Stimulated activated CD4-positive, alpha-beta T cell treated with anti-CD3 and anti-CD28 coated beads, Interleukin-4, amount 100 ng/mL, for 4 hours (primary cell): ENCODE data around the gene CTNNA1.

Source experiments
- DNase-seq, 2 experiments: peaks; one replicate each; pipeline ENCODE4 v3.0.0-alpha.2; 2020

Gene CTNNA1

DNA sequence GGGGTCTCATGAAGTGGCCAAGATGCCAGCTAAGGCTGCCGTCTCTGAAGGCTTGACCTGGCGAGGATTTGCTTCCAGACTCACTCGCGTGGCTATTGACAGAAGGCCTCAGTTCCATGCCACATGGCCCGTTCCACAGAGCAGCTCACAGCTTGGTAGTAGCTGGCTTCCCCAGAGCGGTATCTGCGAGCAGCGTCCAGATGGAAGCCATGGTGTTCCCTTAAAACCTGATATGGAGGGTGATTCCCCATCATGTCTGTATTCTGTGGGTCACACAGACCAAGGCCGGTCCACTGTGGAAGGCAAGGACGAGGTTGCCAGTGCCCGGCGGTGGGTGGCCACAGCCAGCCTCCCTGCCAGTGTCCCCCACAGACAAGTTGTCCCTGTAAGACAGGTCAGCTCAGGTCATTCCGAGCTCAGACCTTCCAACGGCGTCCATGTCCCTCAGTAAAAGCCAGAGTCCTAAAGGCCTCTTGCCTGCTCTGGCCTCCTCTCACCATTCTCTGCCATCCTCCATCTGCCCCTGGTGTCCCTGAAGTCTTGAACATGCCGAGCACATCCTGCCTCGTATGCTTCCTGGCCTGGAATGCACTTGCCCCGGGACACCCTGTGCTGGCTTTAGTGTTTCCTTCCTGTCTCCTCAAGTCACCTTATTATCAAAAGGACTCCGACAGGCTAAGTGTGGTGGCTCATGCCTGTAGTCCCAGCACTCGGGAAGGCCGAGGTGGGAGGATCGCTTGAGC, 183.2 kb downstream of the CTNNA1 start:
- DNase-seq, result no peak

DNA sequence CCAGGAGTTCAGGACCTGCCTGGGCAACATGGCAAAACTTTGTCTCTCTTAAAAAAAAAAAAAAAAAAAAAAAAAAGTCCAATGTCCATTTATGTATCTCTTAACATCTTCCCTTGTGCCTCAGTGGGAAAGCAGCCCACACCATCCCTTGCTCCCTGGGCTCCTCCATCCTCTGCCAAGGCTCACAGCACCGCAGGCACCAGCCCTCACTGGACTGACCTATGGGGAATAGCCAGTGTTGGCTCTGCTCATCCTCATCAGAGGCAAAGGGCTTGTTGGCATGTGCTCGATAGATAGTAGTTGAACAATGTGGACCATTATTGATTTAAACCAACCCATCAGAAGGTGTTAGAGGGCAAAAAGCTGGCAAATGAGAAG, 183.7 kb downstream of the CTNNA1 start:
- DNase-seq, result no peak

DNA sequence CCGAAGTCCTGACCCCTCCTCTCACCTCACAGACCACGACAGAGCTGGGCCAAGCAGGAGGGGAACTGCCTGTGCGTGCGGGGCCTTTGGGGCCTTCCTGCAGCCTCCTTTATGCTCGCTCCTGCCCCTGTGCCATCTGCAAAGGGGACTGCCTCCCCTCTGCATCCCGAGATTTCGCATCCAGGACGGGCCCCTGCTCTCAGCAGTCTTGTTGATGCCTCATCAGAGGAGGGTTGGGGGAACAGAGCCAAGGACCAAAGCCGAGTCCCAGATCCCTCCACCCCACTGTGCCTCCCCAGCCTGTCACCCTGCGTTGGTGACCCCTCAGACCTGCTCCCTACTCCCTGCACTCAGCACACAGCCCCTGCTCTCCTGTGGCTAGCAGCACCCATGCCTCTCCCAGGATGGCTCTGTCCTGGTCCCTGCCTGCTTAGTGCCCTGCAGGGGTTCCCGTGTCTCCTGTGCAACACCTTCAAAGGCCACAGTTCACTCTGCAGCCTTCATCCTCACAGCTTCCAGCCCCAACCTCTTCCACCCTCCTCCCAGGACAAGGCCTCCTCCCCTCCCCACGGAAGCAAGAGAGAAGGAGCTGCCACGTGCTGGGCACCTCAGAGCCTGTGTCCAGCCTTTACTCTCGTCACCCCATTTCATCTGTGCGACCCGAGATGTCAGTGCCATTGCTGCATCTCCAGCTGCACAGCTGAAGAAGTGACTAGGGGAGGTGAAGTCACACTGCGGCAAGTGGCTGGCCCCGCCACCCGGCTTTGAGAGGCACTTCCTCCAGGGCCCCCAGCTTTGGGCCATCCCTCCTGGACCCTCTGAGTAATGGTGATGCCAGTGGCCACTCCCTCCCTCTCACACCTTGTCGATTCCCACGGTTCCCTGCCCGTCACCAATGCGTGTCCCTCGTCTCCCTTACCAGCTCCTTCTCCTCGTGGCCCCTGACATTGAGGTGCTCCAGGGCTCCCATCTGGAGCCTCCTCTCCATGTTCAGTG, 184.5 kb downstream of the CTNNA1 start:
- no peak for DNase-seq

DNA sequence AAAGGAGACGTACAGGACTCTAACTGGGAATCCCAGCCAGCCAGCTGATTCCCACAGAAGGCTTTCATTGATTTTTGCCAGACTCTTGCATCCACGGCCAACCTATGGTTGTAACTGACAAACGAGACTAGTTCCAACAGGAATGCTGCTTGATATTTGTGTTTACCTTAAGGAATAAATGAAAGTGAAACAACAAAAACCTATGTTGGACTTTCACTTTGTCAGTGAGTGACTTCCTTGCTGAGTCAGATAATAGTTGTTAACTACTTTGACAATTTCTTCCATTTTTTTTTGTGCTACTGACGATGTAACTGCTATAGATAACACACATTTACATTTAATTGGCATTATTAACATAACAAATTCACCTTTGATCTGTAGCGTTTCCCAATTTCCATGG, 185.3 kb downstream of the CTNNA1 start:
- DNase-seq, result no peak

DNA sequence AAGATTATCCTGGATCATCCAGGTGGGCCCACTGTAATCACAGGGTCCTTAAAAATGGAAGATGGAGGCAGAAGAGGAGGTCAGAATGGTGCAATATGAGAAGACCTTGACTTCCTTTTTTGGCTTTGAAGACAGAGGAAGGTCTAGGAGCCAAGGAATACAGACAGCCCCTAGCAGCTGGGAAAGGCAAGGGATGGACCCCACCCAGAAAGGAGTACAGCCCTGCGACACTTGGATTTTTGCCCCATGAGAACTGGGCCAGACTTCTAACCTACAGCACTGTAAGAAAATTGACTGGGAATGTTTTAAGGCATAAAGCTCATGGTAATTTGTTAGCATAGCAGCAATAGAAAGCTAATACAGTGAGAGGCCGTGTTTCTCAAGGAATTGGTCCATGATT, 188.8 kb downstream of the CTNNA1 start:
- DNase-seq, result no peak

DNA sequence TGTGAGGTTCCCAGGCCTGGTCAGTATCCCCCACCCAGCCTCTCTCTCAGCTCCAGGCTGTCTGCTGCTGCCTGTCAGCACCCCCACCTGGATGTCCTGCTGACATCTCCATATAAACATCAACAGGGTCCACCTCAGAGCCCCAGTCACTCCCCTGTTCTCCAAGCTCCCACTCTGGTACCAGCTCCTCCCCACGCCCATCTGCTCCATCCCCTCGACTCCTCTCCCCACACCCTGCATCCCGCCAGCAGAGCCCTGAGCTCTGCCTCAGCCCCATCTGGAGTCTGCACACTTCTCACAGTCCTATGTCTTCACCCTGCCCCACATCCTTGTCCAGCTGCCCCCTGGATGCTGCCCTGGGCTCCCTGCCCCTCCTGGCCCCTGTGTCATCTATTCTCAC, 189.6 kb downstream of the CTNNA1 start:
- no peak for DNase-seq

DNA sequence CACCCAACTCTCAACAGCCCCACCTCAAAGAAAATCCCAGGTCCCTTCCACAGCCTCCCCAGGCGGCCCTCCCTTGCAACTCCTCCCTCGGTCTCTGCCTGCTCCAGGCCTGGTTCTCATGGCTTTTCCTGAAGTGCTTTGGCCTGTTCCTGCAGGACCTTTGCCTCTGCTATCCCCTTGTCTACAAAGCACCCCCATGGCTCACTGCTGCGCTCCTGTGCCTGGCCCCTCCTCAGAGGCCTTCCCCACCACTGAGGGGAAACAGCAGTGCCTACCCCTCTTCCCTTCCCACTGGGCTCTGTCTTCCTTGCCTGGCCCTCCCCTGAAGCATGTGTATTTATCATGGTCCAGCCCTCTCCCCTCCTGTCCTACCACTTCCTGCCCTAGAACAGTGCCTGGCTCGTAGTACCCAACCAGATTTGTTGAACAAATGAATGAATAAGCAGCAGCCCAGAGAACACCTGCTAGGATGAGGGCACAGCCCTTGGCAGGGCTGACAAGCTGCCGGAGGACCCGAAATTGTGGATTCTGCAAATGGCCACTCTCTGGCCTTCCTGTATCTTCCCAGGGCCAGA, 190.5 kb downstream of the CTNNA1 start:
- DNase-seq, result no peak

DNA sequence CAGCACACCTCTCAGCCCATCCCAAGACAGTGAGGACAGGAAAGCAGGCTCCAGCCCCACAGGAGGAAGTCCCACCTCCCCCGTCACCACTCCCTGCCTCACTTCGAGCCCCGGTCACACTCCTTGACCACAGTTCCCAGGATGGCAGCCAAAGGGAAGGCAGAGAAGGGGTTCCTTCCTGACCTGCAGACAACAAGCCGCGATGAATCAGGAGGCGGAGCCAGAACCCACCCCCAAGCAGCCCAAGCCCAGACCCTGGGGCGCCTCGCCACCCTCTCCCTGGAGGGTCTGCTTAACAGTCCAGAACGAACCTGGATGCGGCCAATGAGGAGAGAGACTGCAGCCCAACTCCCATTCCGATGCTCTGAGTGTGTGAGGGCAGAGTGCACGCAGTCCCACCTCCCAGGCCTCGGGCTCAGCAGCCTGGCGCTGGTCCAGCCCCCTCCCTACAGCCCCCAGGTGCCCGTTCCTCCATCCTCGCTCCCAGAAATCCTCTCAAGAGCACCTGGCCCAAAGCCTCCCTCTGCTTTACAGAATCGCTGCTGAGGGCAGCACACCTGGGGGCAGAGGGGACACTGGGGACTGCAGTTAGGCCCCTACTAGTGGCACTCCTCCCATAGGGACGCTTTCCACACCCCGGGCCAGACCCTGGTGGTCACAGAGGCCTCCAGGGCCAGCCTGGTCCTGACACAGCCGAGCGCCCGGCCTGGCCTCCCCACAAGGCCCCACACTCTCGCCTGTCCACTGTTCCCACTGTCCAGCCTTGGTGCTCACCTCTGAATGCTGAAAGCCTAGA, 191.5 kb downstream of the CTNNA1 start:
- DNase-seq, result no peak

DNA sequence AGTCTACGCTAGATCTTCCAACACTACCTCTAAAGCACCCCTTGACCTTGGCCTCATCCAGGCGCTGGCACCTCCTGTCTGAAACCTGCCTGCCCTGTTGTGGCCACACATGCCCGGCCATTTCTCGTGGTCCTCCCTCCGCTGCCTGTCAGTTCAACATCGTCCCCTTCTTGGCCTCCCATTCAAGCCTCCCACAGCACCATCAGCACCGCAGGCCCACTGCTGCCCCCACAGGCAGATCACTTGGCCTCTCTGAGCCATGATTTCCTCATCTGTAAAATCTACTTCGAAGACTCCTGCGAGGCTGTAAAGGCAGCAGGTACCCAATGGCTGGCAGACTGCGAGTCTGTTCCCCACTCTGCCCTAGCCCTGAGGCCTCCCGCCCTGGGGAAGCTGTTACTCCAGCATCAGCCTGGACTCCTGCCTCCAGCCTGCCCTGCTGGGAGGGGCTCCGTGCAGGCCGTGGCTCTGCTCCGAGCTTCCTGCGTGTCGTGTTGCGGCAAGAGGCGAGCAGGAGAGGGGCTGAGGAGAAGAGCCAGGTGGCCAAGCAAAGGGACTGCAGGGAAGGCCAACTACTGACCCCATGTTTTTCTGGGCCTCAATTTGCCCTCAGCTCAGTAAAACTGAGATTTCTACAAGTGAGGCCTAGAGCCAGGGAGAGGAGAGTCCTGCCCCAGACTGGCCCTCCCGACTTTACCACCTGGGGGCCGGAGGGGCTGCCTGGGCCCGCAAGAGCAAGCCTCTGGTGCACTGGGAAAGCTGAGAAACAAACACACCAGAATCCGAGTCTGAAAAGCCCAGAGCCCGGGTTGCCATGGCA, 192.4 kb downstream of the CTNNA1 start:
- DNase-seq, result no peak

DNA sequence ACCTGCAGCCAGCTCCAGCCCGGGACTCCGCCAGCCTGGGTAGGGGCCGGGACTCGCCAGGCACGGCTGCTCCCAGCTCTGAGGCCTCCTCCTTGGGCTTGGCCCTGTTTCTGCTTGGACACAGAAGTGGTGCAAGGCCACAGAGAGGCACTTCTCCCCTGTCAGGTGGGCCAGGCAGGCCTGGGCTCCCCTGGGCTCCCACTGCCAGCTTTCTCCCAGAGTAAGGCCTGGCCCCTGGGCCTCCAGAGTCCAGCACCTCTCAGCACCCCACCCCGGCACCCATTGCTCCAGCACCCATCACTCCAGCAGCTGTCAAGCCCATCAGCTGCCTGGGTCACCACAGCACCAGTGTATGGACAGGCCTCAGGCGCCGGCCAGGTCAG, 193.0 kb downstream of the CTNNA1 start:
- DNase-seq, result no peak

DNA sequence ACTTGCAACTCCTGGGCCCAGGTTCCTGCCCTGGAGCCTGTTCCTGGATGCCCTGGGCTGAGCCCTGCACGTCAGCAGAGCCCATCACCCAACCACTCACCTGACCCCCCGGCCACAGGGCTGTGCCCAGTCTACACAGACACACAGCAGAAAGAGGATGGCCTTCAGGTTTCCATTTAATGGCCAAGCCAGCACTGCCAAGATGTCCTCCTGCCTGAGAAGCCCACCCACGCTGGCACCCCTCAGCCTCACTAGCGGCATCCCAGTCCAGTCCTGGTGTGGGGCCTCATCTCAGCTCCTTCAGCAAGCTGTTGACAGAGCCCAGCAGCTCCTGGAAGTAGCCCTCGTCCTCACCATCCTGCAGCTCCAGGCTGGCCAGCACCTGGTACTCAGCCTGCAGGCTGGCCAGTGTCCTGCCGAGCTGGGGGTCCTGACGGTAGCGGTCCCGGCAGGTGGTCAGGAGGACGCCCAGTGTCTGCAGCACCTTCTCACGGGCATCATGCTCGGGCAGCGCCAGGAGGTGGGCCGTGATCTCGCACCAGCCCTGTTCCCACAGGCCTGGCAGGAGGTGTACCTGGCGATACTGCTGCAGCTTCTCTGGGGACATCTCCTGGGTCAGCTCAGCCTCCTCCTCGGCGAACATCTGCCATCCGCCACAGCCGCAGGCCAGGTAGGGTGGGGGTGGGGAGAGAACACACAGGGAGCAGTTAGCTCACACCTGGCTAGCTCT, 193.8 kb downstream of the CTNNA1 start:
- DNase-seq, result no peak

DNA sequence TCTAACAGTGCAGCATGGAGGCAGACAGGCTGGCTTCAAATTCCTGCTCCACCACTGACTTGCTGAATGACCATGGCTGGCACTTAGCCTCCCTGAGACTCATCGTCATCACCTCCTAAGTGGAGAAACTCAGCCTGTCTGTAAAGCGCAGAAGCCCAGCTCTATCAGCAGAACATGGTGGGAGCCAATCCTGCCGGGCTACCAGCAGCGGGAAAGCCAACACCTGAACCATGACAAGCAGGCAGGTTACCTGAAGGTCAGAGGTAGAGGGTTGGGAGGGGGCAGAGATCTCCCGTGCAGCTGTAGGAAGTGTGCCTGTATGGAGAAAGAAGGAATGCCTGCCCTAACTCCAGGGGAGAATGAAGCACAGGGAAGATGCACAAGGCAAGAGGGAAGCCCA, 194.6 kb downstream of the CTNNA1 start:
- no peak for DNase-seq

DNA sequence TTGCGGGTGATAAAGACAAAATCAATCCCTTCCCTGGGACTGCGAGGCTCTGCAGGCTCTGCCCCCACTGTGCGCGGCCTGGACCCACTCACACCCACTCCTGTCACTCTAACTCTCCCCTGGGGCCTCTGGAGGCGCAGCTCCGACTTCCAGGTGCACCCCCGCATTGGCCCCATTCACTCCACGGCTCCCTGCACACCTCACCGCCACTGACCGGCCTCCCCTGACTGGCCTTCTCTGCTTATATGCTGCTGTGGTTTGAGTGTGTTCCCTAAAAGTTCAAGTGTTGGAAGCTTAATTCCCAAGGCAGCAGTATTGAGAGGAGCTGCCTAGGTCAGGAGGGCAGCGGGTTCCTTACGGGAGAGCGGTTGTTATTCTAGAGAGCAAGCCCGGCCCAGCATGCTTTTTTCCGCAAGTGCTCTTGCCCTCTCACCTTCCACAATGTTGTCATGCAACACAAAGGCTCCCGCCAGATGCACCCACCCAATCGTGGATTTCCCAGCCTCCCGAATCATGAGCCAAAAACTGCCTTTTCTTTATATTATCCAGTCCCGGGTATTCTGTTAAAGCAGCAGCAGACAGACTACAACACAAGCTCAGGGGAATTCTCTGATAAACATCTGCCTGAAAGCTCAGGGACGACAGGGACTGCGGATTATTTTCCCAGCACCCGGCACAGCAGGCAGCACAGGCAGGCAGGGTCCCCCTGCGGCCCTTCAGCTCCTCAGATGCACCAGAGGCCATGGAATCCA, 195.4 kb downstream of the CTNNA1 start:
- DNase-seq, result no peak

DNA sequence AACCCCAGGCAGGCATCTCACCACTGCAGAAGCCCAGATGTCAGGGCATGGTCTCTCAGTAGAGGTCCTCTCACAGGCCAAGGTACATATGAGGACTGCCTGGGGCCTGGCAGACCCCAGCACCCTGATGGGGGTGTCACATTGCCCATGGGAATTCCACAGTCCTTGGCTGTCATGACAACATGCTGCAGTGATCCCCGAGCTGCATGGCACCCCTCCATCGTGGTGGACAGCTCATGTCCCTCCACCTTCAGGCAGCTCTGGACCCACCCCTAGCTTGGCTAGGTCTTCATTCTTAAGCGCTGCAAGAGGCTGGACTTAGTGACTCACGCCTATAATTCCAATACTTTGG, 196.0 kb downstream of the CTNNA1 start:
- no peak for DNase-seq

DNA sequence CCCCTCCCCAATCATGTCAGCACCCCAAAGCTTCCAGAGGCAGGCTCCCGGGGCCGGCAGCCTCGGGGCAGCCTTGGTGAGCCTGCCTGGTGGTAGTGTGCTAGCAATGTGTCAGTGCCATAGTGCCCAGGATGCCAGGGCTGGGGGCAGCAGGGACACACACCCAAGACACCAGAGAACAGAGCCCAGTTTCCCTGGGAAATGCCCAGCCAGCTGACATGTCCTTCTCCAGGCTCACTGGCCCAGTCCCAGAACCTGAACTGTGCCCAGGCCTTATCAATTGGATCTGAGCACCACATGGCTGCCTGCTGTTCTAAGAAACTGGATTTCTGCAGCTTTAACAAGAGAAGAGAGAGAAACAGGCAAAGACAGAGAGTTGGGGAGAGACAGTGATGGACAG, 196.8 kb downstream of the CTNNA1 start:
- no peak for DNase-seq

DNA sequence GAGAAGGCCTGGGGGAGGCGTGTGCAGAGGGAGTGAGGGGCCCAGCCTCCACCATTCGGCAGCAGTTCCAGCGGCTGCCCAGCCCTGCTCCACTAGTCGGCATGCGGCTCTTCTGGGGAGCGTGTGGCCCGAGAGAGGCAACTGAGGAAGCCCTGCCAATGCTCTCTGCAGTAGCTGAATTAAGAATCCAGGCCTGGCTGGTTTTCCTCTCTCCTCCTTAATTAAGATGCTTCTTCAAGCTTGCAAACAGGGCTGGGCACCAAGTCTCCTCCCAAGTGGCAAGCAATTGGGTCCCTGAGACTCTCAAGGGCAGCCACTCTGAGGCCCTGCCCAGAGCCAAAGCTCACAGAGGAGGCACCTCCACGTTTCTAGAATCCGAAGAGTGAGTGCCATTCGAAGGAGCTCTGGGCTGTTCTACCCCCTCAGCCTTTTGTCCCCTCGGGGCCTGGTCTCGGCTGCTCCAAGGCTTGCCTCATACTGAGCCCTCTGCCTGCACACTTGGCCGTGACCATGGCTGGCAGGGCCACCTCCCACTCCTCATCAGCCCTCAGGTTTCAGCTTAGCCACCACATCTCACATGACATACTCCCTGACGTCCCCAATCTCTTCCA, 197.3 kb downstream of the CTNNA1 start:
- no peak for DNase-seq

DNA sequence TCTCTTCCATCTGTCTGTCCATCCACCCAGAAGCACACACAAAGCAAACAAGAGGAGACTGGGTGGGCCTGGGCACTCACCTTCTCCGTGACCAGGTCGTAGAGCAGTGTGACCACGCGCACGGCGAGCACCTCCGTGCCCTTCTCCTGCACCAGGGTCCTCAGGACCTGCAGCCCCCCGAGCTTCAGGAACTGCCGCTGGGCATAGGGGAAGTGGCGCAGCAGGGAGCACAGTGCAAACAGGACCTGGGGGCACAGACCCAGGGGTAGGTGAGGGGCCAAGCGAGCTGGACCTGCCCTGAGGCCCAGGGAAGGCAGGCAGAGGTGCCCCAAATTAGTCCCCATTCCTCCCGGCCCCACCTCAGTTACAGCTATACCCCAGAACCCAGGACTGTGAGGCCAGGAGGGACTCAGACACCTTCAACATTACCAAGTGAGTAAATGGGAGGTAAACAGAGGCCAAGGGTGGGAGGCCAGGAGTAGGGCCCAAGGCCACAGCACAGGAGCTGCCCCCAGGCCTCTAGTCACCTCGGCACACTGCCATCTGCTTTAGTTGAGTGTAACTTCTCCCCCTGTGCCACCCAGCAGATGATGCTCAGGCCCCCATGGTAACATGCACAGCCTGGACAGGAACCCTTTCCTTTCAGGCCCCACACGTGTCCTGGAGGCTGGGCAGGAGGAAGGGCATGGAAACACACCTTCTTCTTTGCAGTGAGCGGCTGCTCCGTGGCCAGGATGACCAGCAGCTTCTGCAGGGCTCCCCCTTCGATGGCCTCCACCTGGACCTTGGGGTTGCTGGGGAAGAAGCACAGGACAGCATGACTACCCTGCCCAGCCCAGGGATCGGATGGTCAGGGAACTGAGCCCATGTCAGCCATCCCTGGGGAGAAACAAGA, 198.1 kb downstream of the CTNNA1 start:
- no peak for DNase-seq

DNA sequence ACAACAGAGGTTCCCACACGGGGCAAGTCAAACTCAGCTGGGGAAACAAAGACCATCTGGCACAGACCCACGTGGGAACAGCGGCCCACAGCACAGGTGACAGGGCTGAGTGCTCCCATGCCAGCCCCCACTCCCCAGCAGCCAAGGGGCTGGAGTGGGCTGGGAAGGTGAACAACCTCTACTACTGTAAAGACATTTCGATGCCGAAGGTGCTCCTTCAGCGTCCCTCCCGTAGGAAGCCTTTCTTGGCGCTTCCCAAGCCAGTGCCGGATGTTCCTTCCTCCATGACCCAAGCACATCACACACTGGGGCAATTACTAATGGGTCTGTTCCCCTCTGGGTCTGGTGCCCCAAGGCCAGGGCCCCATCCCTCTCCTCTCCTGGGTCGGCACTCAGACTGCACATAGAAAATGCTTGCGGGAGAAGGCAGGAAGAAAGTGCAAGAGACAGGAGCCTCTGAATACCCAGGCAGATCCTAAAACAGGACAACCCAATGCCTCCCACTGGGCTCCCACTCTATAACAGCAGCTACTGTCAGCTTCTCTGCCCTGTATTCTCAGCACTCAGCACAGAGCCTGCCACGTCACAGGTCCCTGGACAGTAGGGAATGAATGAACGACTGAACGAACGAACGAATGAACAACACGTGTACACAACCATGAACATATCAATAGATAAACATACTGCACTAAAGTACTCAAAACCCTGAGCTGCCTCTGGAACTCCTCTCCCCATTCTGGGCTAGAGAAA, 198.9 kb downstream of the CTNNA1 start:
- DNase-seq, result no peak
